ENCODE data around the gene VWC2L. TPM values are rescaled to one million over a fixed set of nuclear protein-coding genes. Genes with fewer than 3 reads are reported as not detected.

Gene VWC2L
- polyA plus RNA-seq, 2 of the 4 experiments (the other 2 are of a cell fraction): not detected

- TF ChIP-seq MAFK (IDR thresholded peaks at IDR 0.05; ENCODE audit: partially characterized antibody) (no peak), PHF8 (IDR thresholded peaks at IDR 0.05; ENCODE audit: borderline replicate concordance, low read depth) (no peak), SMC3 (IDR thresholded peaks at IDR 0.05) (no peak), NR3C1 (IDR thresholded peaks at IDR 0.05) (no peak), FOXS1 (CRISPR knock-in tag; IDR thresholded peaks at IDR 0.05) (no peak), ELK1 (IDR thresholded peaks at IDR 0.05; ENCODE audit: low read depth, low read length) (no peak), ZFP36 (IDR thresholded peaks at IDR 0.05; ENCODE audit: borderline replicate concordance, partially characterized antibody) (no peak), HOXB5 (CRISPR knock-in tag; IDR thresholded peaks at IDR 0.05) (no peak), KDM5A (IDR thresholded peaks at IDR 0.05) (no peak), MAX (IDR thresholded peaks at IDR 0.05) (no peak), FOSB (CRISPR knock-in tag; IDR thresholded peaks at IDR 0.05) (no peak), CEBPB (IDR thresholded peaks at IDR 0.05) (no peak), MAZ (IDR thresholded peaks at IDR 0.05; ENCODE audit: borderline replicate concordance, low read depth, low read length) (no peak), HEYL (CRISPR knock-in tag; IDR thresholded peaks at IDR 0.05) (no peak)
- ATAC-seq (no peak), DNase-seq (ENCODE audit: low read depth in 1 of 2, low spot score in 1 of 2) (no peak), FAIRE-seq (no peak)
- H3K27ac ChIP-seq: no peak overlapping the region
- H3K9me3 ChIP-seq: no peaks in the 10 kb centered on the region
- H3K4me2 ChIP-seq: no peak overlapping the region
- ChIA-PET CTCF (no interaction called here), POLR2A (no interaction called here)
- 63% methylated on average over 5 of the region's 5 CpGs for WGBS (ENCODE audit: missing lambda C conversion rate)
- no peak overlapping the region for H3K4me3 ChIP-seq
- no peaks in the 10 kb centered on the region for H3K4me1 ChIP-seq
Observed at GRCh38 chr2:214519258-214519818, 108.5 kb downstream of the VWC2L start.

GRCh38 chr2:214529021-214529420 is 118.2 kb downstream of the VWC2L start:
- FAIRE-seq (no peak), DNase-seq (ENCODE audit: low read depth in 1 of 2, low spot score in 1 of 2) (no peak), ATAC-seq (no peak)
- no peak overlapping the region for H3K4me3 ChIP-seq
- TF ChIP-seq POLR2A (IDR thresholded peaks at IDR 0.05; ENCODE audit: low read length) (no peak), JUNB (IDR thresholded peaks at IDR 0.05) (no peak), POLR2AphosphoS2 (conservative IDR thresholded peaks at IDR 0.05; ENCODE audit: low read length) (no peak), FOSL2 (IDR thresholded peaks at IDR 0.05) (no peak), FOSL2 (CRISPR knock-in tag; IDR thresholded peaks at IDR 0.05) (no peak), HOXB13 (CRISPR knock-in tag; IDR thresholded peaks at IDR 0.05; ENCODE audit: low read depth) (no peak), RFX5 (IDR thresholded peaks at IDR 0.05) (no peak), MAFK (IDR thresholded peaks at IDR 0.05; ENCODE audit: partially characterized antibody) (no peak), SMC3 (IDR thresholded peaks at IDR 0.05) (no peak), CHD4 (IDR thresholded peaks at IDR 0.05; ENCODE audit: borderline replicate concordance) (no peak), RNF2 (IDR thresholded peaks at IDR 0.05; ENCODE audit: borderline replicate concordance, low read depth) (no peak), EHF (CRISPR knock-in tag; IDR thresholded peaks at IDR 0.05) (no peak), FOXS1 (CRISPR knock-in tag; IDR thresholded peaks at IDR 0.05) (no peak), CBX2 (IDR thresholded peaks at IDR 0.05; ENCODE audit: borderline replicate concordance, low read depth) (no peak), BCL3 (IDR thresholded peaks at IDR 0.05) (no peak), KDM5A (IDR thresholded peaks at IDR 0.05) (no peak), RAD21 (conservative IDR thresholded peaks at IDR 0.05 in 1 of 2, IDR thresholded peaks at IDR 0.05 in 1 of 2) (no peak), RARB (CRISPR knock-in tag; IDR thresholded peaks at IDR 0.05) (no peak)
- TF ChIP-seq, protein P1, sequence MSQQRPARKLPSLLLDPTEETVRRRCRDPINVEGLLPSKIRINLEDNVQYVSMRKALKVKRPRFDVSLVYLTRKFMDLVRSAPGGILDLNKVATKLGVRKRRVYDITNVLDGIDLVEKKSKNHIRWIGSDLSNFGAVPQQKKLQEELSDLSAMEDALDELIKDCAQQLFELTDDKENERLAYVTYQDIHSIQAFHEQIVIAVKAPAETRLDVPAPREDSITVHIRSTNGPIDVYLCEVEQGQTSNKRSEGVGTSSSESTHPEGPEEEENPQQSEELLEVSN (IDR thresholded peaks at IDR 0.05; ENCODE audit: borderline replicate concordance, low read depth): no peak
- TF ChIP-seq, protein P2, sequence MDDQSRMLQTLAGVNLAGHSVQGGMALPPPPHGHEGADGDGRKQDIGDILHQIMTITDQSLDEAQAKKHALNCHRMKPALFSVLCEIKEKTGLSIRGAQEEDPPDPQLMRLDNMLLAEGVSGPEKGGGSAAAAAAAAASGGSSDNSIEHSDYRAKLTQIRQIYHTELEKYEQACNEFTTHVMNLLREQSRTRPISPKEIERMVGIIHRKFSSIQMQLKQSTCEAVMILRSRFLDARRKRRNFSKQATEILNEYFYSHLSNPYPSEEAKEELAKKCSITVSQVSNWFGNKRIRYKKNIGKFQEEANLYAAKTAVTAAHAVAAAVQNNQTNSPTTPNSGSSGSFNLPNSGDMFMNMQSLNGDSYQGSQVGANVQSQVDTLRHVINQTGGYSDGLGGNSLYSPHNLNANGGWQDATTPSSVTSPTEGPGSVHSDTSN (IDR thresholded peaks at IDR 0.05): no peak
- 53% methylated on average over 5 of the region's 5 CpGs for whole genome bisulfite sequencing (ENCODE audit: missing lambda C conversion rate)
- no peak overlapping the region for H3K27ac ChIP-seq
- POLR2A ChIA-PET: no interaction called here
- no peaks in the 10 kb centered on the region for H3K9me3 ChIP-seq
- no peaks in the 10 kb centered on the region for H3K4me1 ChIP-seq
- no peak overlapping the region for H3K4me2 ChIP-seq
- CTCF ChIA-PET: no interaction called here
